Measurements from ENCODE around the gene F11R.

DNA sequence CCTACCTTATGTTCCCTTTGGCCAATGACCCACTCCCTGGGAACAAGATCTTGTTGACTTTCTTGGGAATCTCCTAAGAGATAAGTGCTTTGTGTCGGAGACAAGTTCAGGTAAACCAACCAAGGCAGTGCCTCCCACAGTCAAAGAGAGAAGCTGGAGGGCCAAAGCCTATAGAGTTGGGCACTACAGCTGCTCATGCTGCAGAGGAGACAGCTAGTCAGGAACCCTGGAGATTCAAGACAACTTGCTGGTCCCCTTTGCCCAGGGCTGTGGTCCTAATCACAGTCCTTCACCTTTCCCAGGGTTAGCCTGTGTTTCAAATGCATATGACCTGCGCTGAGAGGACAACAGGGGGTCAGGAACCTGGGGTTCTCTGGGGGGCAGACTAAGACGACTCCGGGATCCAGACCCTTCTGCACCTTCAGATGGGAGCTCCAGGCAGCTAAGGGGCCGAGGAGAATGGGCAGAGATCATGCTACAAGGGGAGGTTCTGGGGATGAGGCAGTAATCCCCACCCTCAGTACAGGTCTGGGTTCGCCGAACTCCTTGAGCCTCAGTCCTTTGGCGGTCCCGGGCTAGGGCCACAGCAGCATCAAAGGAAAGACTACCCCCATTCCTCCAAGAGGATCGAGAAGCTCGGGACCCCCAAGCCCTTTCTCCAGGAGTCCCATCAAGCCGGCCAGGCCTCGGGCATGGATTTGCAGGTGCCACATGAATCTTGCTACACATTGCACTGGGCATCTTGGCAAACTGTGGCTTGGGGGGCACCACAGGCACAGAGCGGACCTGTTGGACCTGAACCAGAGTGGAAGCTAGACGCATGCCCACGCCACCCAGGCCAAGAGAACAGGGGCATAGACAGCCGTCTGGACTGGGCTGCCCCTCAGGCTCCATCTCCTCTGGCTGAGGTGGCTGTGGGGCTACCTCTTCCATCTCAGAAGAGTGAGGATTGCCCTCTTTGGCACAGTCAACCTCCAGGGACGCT lies 26.8 kb upstream of the F11R start:
- no peak for TF ChIP-seq ZNF426 (tag by site-specific recombination; IDR thresholded peaks at IDR 0.05)
- TF ChIP-seq ELK4 (IDR thresholded peaks at IDR 0.05; ENCODE audit: borderline replicate concordance, low read depth, low read length): no peak
- TF ChIP-seq BCL11A (tag by site-specific recombination; IDR thresholded peaks at IDR 0.05; ENCODE audit: low read depth): no peak
- no peak for TF ChIP-seq CTCF (tag by site-specific recombination; IDR thresholded peaks at IDR 0.05)
- no peak for TF ChIP-seq ZNF792 (tag by site-specific recombination; IDR thresholded peaks at IDR 0.05)
- TF ChIP-seq TRIM28 (IDR thresholded peaks at IDR 0.05; ENCODE audit: borderline replicate concordance, low read length): no peak; the same call in 1 of the 2 replicates
- no peak for TF ChIP-seq ZNF138 (tag by site-specific recombination; IDR thresholded peaks at IDR 0.05; ENCODE audit: borderline replicate concordance)
- TF ChIP-seq SALL2 (tag by site-specific recombination; IDR thresholded peaks at IDR 0.05; ENCODE audit: borderline replicate concordance): no peak
- no peak for TF ChIP-seq PRDM10 (tag by site-specific recombination; IDR thresholded peaks at IDR 0.05)
- TF ChIP-seq TCF7L2 (IDR thresholded peaks at IDR 0.05; ENCODE audit: borderline replicate concordance, low read depth, low read length): no peak
